A673 (cell line): ENCODE results near the gene CRYAA. TPM values are rescaled to one million over a fixed set of nuclear protein-coding genes. Genes with fewer than 3 reads are reported as not detected.

ENCODE experiments used
- BruUV-seq: library from RNA; stranded (reverse); fragments of 400-500 nt; replicated peaks from 2 replicates; lab custom pipeline; 2021; lab: Mats Ljungman, UMichigan
- CTCF ChIA-PET: fragments of 300-600 bp; sonication (Branson Sonifier 250); formaldehyde crosslinking; loops from one replicate; lab custom pipeline; 2022; ENCODE audit warnings: antibody characterized with exemption; lab: Charles Lee
- POLR2A ChIA-PET: fragments of 300-600 bp; sonication (Branson Sonifier 250); formaldehyde crosslinking; loops from one replicate; lab custom pipeline; 2022; ENCODE audit warnings: antibody characterized with exemption; ENCODE audit not compliant: low non-redundant PET; lab: Charles Lee
- DNase-seq: peaks from one replicate; pipeline ENCODE4 v3.0.0-alpha.2; 2015; ENCODE audit warnings: low spot score
- H3K27ac ChIP-seq: fragments of 200-600 bp; sonication (generic); 2 replicates; pipeline ENCODE4 v1.5.1; 2016; ENCODE audit warnings: mixed run types, low read depth, mild to moderate bottlenecking, mixed read lengths, antibody characterized with exemption, low read length; ENCODE audit not compliant: poor library complexity, severe bottlenecking
- H3K27me3 ChIP-seq: fragments of 200-600 bp; sonication (generic); replicated peaks from 2 replicates; pipeline ENCODE4 v1.6.1; 2017; ENCODE audit warnings: mixed run types, low read depth, mild to moderate bottlenecking, mixed read lengths, antibody characterized with exemption, low read length; ENCODE audit not compliant: insufficient read depth, poor library complexity
- H3K36me3 ChIP-seq: fragments of 200-600 bp; sonication (generic); 2 replicates; pipeline ENCODE4 v1.6.1; 2016; ENCODE audit warnings: mixed run types, mild to moderate bottlenecking, mixed read lengths, antibody characterized with exemption, low read length; ENCODE audit not compliant: insufficient read depth, poor library complexity, severe bottlenecking
- H3K4me1 ChIP-seq: fragments of 200-600 bp; sonication (generic); 2 replicates; pipeline ENCODE4 v1.6.1; 2017; ENCODE audit warnings: mixed run types, mild to moderate bottlenecking, mixed read lengths, antibody characterized with exemption, low read length; ENCODE audit not compliant: insufficient read depth, poor library complexity, severe bottlenecking
- H3K4me3 ChIP-seq: fragments of 200-600 bp; sonication (generic); 2 replicates; pipeline ENCODE4 v1.5.1; 2016; ENCODE audit warnings: low read depth, mixed run types, mild to moderate bottlenecking, mixed read lengths, low read length; ENCODE audit not compliant: poor library complexity, severe bottlenecking
- H3K9me3 ChIP-seq: fragments of 200-600 bp; sonication (generic); 2 replicates; pipeline ENCODE4 v1.6.1; 2016; ENCODE audit warnings: mixed run types, low read depth, mild to moderate bottlenecking, mixed read lengths, antibody characterized with exemption, low read length; ENCODE audit not compliant: poor library complexity, severe bottlenecking
- CTCF ChIP-seq: fragments of 300-800, 200-600 bp; sonication (generic); conservative IDR thresholded peaks from 2 replicates; pipeline ENCODE4 v1.5.1; 2017; ENCODE audit warnings: low read depth, mild to moderate bottlenecking, antibody characterized with exemption, low read length, moderate library complexity, mixed read lengths
- EZH2 ChIP-seq: fragments of 200-600 bp; sonication (generic); IDR thresholded peaks from 2 replicates; pipeline ENCODE4 v1.6.1; 2017; ENCODE audit warnings: borderline replicate concordance, low read depth, mild to moderate bottlenecking, mixed read lengths, antibody characterized with exemption, low read length; ENCODE audit not compliant: poor library complexity, severe bottlenecking
- intact Hi-C: fragments of 100-400 bp; cut with micrococcal nuclease; formaldehyde crosslinking; loops from one replicate; pipeline ENCODE4 v1.10.0; 2022; ENCODE audit not compliant: unreplicated experiment
- total RNA-seq: library from RNA; stranded (reverse); gene quantifications from 2 replicates; pipeline ENCODE4 v1.2.3, GENCODE V29; 2021

CRYAA gene
- total RNA-seq, 1 experiment from 2014 or later = not detected

GRCh38 chr21:43193651-43194302 is 25.0 kb downstream of the CRYAA start:
- POLR2A ChIA-PET = no interaction called here
- DNase-seq = no peak
- Histone ChIP-seq H3K36me3 (no peaks in the 10 kb centered on the region), H3K9me3 (peaks cover 6% of the 10 kb centered on the region), H3K4me1 (no peaks in the 10 kb centered on the region), H3K27me3 (no peaks in the 10 kb centered on the region), H3K4me3 (no peak overlapping the region), H3K27ac (no peak overlapping the region)
- BruUV-seq = no TSS peak
- intact Hi-C loops = no loop called here
- CTCF ChIA-PET = no interaction called here
- no peak for TF ChIP-seq EZH2
- TF ChIP-seq CTCF = no peak

- ChIA-PET CTCF (no interaction called here), POLR2A (no interaction called here)
- no peak for DNase-seq
- BruUV-seq = no TSS peak
- Histone ChIP-seq H3K9me3 (peaks cover 6% of the 10 kb centered on the region), H3K27ac (no peak overlapping the region), H3K36me3 (no peaks in the 10 kb centered on the region), H3K4me3 (no peak overlapping the region), H3K27me3 (no peaks in the 10 kb centered on the region), H3K4me1 (no peaks in the 10 kb centered on the region)
- TF ChIP-seq CTCF (no peak), EZH2 (no peak)
- intact Hi-C loops = no loop called here
Measured at GRCh38 chr21:43194303-43195120, 25.7 kb downstream of the CRYAA start.

GRCh38 chr21:43195121-43196021 is 26.6 kb downstream of the CRYAA start:
- intact Hi-C loops = no loop called here
- CTCF ChIA-PET = no interaction called here
- peaks cover 10% of the 10 kb centered on the region for H3K9me3 ChIP-seq
- no peak for TF ChIP-seq CTCF
- no peak for TF ChIP-seq EZH2
- DNase-seq = no peak
- H3K4me3 ChIP-seq = no peak overlapping the region
- H3K4me1 ChIP-seq = no peaks in the 10 kb centered on the region
- BruUV-seq = no TSS peak
- no peak overlapping the region for H3K27ac ChIP-seq
- no peaks in the 10 kb centered on the region for H3K27me3 ChIP-seq
- H3K36me3 ChIP-seq = no peaks in the 10 kb centered on the region
- POLR2A ChIA-PET = no interaction called here
